Measurements from ENCODE around the gene PRUNE2.

GRCh38 chr9:76733096-76733495 is 172.8 kb downstream of the PRUNE2 start:
- TF ChIP-seq EZH2phosphoT487 (IDR thresholded peaks at IDR 0.05; ENCODE audit: low read depth, severe bottlenecking, unreplicated experiment) (no peak), CTCF (IDR thresholded peaks at IDR 0.05; ENCODE audit: poor library complexity) (no peak), EZH2 (IDR thresholded peaks at IDR 0.05; ENCODE audit: borderline replicate concordance) (no peak)

Data from hepatocyte (in vitro differentiated cells).